HG02884 (cell line): ENCODE results near the gene DGKD.

Source experiments
- ATAC-seq: cut with Tn5 transposase; IDR thresholded peaks from one replicate; pipeline ENCODE4 v1.9.1; 2021; ENCODE audit warnings: mild to moderate bottlenecking, moderate library complexity; ENCODE audit not compliant: unreplicated experiment

The DGKD gene

GRCh38 chr2:233471291-233472035, 117.2 kb downstream of the DGKD start:
- ATAC-seq, result no peak

GRCh38 chr2:233473386-233473791, 119.1 kb downstream of the DGKD start:
- no peak for ATAC-seq

- ATAC-seq, result no peak
Measured at GRCh38 chr2:233473878-233474277, 119.6 kb downstream of the DGKD start.

- no peak for ATAC-seq
Measured at GRCh38 chr2:233474308-233475160, 120.2 kb downstream of the DGKD start.

- no peak for ATAC-seq
Measured at GRCh38 chr2:233476063-233476410, 121.7 kb downstream of the DGKD start.

GRCh38 chr2:233476651-233477547, 122.6 kb downstream of the DGKD start:
- ATAC-seq, result no peak

- no peak for ATAC-seq
Measured at GRCh38 chr2:233477548-233478433, 123.5 kb downstream of the DGKD start.

- no peak for ATAC-seq
Measured at GRCh38 chr2:233479616-233480489, 125.6 kb downstream of the DGKD start.

- ATAC-seq, result no peak
Measured at GRCh38 chr2:233480490-233481202, 126.4 kb downstream of the DGKD start.

- no peak for ATAC-seq
Measured at GRCh38 chr2:233481368-233482142, 127.3 kb downstream of the DGKD start.

- no peak for ATAC-seq
Measured at GRCh38 chr2:233482616-233483015, 128.3 kb downstream of the DGKD start.

GRCh38 chr2:233485726-233486125, 131.4 kb downstream of the DGKD start:
- no peak for ATAC-seq

- no peak for ATAC-seq
Measured at GRCh38 chr2:233486357-233486756, 132.1 kb downstream of the DGKD start.

- ATAC-seq, result no peak
Measured at GRCh38 chr2:233486778-233487552, 132.7 kb downstream of the DGKD start.

GRCh38 chr2:233487748-233488345, 133.6 kb downstream of the DGKD start:
- no peak for ATAC-seq

GRCh38 chr2:233489143-233489542, 134.8 kb downstream of the DGKD start:
- no peak for ATAC-seq

GRCh38 chr2:233489666-233490065, 135.4 kb downstream of the DGKD start:
- ATAC-seq, result no peak
